Testis (tissue), 3 donors: ENCODE data around the gene CPA4. TPM values are rescaled to one million over a fixed set of nuclear protein-coding genes. Genes with fewer than 3 reads are reported as not detected.
A peak's percentile ranks its signal among the peaks of the same experiment; 100 is the strongest.

Experiments
- DNase-seq: peaks from one replicate; pipeline ENCODE4 v3.0.0-alpha.2; 2019
- H3K27ac ChIP-seq, 2 donors: fragments of 200-600 bp; sonication (generic); one replicate each; pipeline ENCODE4 v1.5.1; 2019
- H3K27me3 ChIP-seq: fragments of 200-600 bp; sonication (generic); one replicate; pipeline ENCODE4 v1.5.1; 2019
- H3K36me3 ChIP-seq: fragments of 200-600 bp; sonication (generic); one replicate; pipeline ENCODE4 v1.5.1; 2017; ENCODE audit warnings: low read depth; ENCODE audit errors: missing control alignments
- H3K4me1 ChIP-seq: fragments of 200-600 bp; sonication (generic); one replicate; pipeline ENCODE4 v1.5.1; 2019
- H3K4me3 ChIP-seq, 2 donors: fragments of 200-600 bp; sonication (generic); one replicate each; pipeline ENCODE4 v1.5.1; 2017 to 2019
- H3K9me3 ChIP-seq: fragments of 200-600 bp; sonication (generic); one replicate; pipeline ENCODE4 v1.5.1; 2017
- CTCF ChIP-seq, 3 experiments: fragments of 450-650 bp in 2 of 3; fragments of 200-600 bp in 1 of 3; sonication (generic) in 1 of 3; IDR thresholded peaks; one replicate each; pipeline ENCODE4 v1.5.1; 2016 to 2019; ENCODE audit warnings: antibody characterized with exemption in 3 of 3, mild to moderate bottlenecking in 2 of 3, moderate library complexity in 1 of 3
- POLR2A ChIP-seq: fragments of 450-650 bp; IDR thresholded peaks from one replicate; pipeline ENCODE4 v1.6.1; 2017; ENCODE audit warnings: antibody characterized with exemption, mild to moderate bottlenecking, moderate library complexity
- WGBS, 2 donors: methylation state at CpG; one replicate each; pipeline ENCODE4 v1.1.5; 2018; 5-methylcytosine and 5-hydroxymethylcytosine counted together
- intact Hi-C: fragments of 100-400 bp; cut with DNase I; formaldehyde crosslinking; loops from one replicate; pipeline ENCODE4 v1.15.1; 2023; ENCODE audit warnings: low total_unique reads
- polyA plus RNA-seq: library from polyadenylated mRNA; stranded (reverse); fragments of 350-450 nt; fragmentation: Illumina TruSeq; extraction: RNeasy Lipid Tissue Mini Kit (QIAGEN cat#74804); gene quantifications from one replicate; pipeline ENCODE4 v1.2.3, GENCODE V29; 2014; ENCODE audit warnings: low read depth, low replicate concordance; ENCODE audit not compliant: insufficient read depth
- total RNA-seq, 2 donors: library from RNA; depleted of rRNA; stranded (reverse); fragments of >200 nt; gene quantifications; one replicate each; pipeline ENCODE4 v1.2.3, GENCODE V29; 2016

Gene CPA4
- total and polyA plus RNA-seq, 3 donors from 2014 or later, result 0.31 to 0.94 (median 0.68) TPM

- H3K9me3 ChIP-seq, result no peaks in the 10 kb centered on the region
- no peak overlapping the region for H3K27ac ChIP-seq
- intact Hi-C loops, result loop anchor here (10.0 kb wide), 1 partner anchor 220 kb away; the partner anchor contains the start of gene MEST
- no peak for DNase-seq
- H3K4me3 ChIP-seq, result no peak overlapping the region
- H3K4me1 ChIP-seq, result peaks cover 12% of the 10 kb centered on the region
- no peak for TF ChIP-seq POLR2A
- TF ChIP-seq CTCF (IDR thresholded peaks at IDR 0.05), result no peak
- H3K36me3 ChIP-seq, result no peaks in the 10 kb centered on the region
- no peaks in the 10 kb centered on the region for H3K27me3 ChIP-seq
- 87 to 91% methylated on average over 11 of the region's 11 CpGs for WGBS, 2 donors
Measured at GRCh38 chr7:130274983-130275591, 17.9 kb upstream of the CPA4 start.

GRCh38 chr7:130275826-130276297 is 17.1 kb upstream of the CPA4 start:
- Histone ChIP-seq H3K27ac (no peak overlapping the region), H3K36me3 (no peaks in the 10 kb centered on the region), H3K9me3 (no peaks in the 10 kb centered on the region), H3K4me1 (peaks cover 12% of the 10 kb centered on the region), H3K27me3 (no peaks in the 10 kb centered on the region), H3K4me3 (no peak overlapping the region)
- TF ChIP-seq CTCF (IDR thresholded peaks at IDR 0.05) (no peak), POLR2A (no peak)
- intact Hi-C loops, result loop anchor here (10.0 kb wide), 1 partner anchor 219 kb away; the partner anchor contains the start of gene MEST
- WGBS, 2 donors, result 88% methylated on average over 5 of the region's 5 CpGs
- no peak for DNase-seq

GRCh38 chr7:130276796-130277762 is 15.9 kb upstream of the CPA4 start:
- no peaks in the 10 kb centered on the region for H3K27me3 ChIP-seq
- DNase-seq, result no peak
- intact Hi-C loops, result loop anchor here (10.0 kb wide), 1 partner anchor 218 kb away; the partner anchor contains the start of gene MEST
- no peak overlapping the region for H3K27ac ChIP-seq
- no peak overlapping the region for H3K4me3 ChIP-seq
- H3K9me3 ChIP-seq, result no peaks in the 10 kb centered on the region
- H3K4me1 ChIP-seq, result peaks cover 12% of the 10 kb centered on the region
- H3K36me3 ChIP-seq, result no peaks in the 10 kb centered on the region
- 72 to 87% methylated on average over 10 of the region's 10 CpGs for WGBS, 2 donors
- TF ChIP-seq POLR2A (no peak), CTCF (IDR thresholded peaks at IDR 0.05) (no peak)

GRCh38 chr7:130277763-130278643 is 15.0 kb upstream of the CPA4 start:
- Histone ChIP-seq H3K4me3 (no peak overlapping the region), H3K27me3 (no peaks in the 10 kb centered on the region), H3K27ac (no peak overlapping the region), H3K9me3 (no peaks in the 10 kb centered on the region), H3K36me3 (no peaks in the 10 kb centered on the region), H3K4me1 (peaks cover 8% of the 10 kb centered on the region)
- DNase-seq, result peak; percentile 70
- no peak for TF ChIP-seq POLR2A
- TF ChIP-seq CTCF (IDR thresholded peaks at IDR 0.05), result peak; percentile 40 to 49 (median 42)
- intact Hi-C loops, result loop anchor here (10.0 kb wide), 1 partner anchor 217 kb away; the partner anchor contains the start of gene MEST
- WGBS, 2 donors, result 70 to 75% methylated on average over 13 to 15 of the region's 15 CpGs
